K562 (cell line): ENCODE data around the gene CD84. TPM values are rescaled to one million over a fixed set of nuclear protein-coding genes. Genes with fewer than 3 reads are reported as not detected.

Experiments used
- ATF1 ChIP-seq, 2 experiments: fragments of 450-650 bp in 1 of 2; IDR thresholded peaks; 2 replicates each; pipeline ENCODE4 v1.6.1; 2016; ENCODE audit warnings: missing compliant biosample characterization in 1 of 2, missing genetic modification characterization in 1 of 2
- SIX5 ChIP-seq, 2 experiments: IDR thresholded peaks; 2 replicates each; pipeline ENCODE4 v1.6.1; 2011; ENCODE audit warnings: low read length in 2 of 2, borderline replicate concordance in 1 of 2, low read depth in 1 of 2, mild to moderate bottlenecking in 1 of 2, moderate library complexity in 1 of 2; ENCODE audit not compliant: insufficient read depth in 1 of 2
- SPI1 ChIP-seq: IDR thresholded peaks from 2 replicates; pipeline ENCODE4 v1.6.1; 2011; ENCODE audit warnings: low read depth, low read length, control low read depth, borderline replicate concordance
- ZBTB40 ChIP-seq, 2 experiments: fragments of 450-650 bp in 1 of 2; sonication (generic) in 1 of 2; formaldehyde crosslinking in 1 of 2; IDR thresholded peaks; 2 replicates each; pipeline versions ENCODE4 v1.7.1 to v1.9.0; 2016 to 2022; ENCODE audit warnings: inconsistent platforms in 1 of 2, mild to moderate bottlenecking in 1 of 2, missing genetic modification reagents in 1 of 2
- ZFX ChIP-seq: sonication (generic); formaldehyde crosslinking; IDR thresholded peaks from 2 replicates; pipeline ENCODE4 v1.8.0; 2022; ENCODE audit warnings: mild to moderate bottlenecking, missing genetic modification reagents, moderate library complexity
- ZKSCAN1 ChIP-seq: fragments of 150-350 bp; IDR thresholded peaks from 2 replicates; pipeline ENCODE4 v1.6.1; 2016; ENCODE audit warnings: low read depth, low read length
- ZNF639 ChIP-seq, 2 experiments: fragments of 200-800 bp in 1 of 2; sonication (Bioruptor generic) in 1 of 2; sonication (generic) in 1 of 2; formaldehyde crosslinking in 1 of 2; IDR thresholded peaks in 1 of 2; conservative IDR thresholded peaks in 1 of 2; 2 replicates each; pipeline versions ENCODE4 v1.5.0 to v1.6.1; 2016 to 2020; ENCODE audit warnings: missing compliant biosample characterization in 1 of 2, missing genetic modification characterization in 1 of 2, missing genetic modification reagents in 1 of 2
- polyA plus RNA-seq, 8 experiments: library from polyadenylated mRNA; depleted of rRNA in 4 of 8; stranded (reverse) in 5 of 8; unstranded in 3 of 8; fragments of >200 nt; fragmentation: Nextera tagmentation in 2 of 8; fragmentation: Illumina TruSeq in 1 of 8; extraction: Ambion mirVana in 2 of 8; extraction: Trizol in 1 of 8; gene quantifications; 2 replicates each; pipeline versions ENCODE4 v1.2.1 to v1.2.3, GENCODE V29; 2011 to 2014; ENCODE audit warnings: inconsistent platforms in 1 of 8, missing spikeins in 1 of 8
- total RNA-seq, 7 experiments: library from RNA; depleted of rRNA in 6 of 7; stranded (reverse); fragments of >200 nt in 6 of 7; fragmentation: Illumina TruSeq in 2 of 7; extraction: Trizol in 2 of 7; gene quantifications; 2 replicates each; pipeline versions ENCODE4 v1.2.1 to v1.2.3, GENCODE V29; 2011 to 2021; ENCODE audit warnings: low replicate concordance in 1 of 7
- TF ChIP-seq, protein P1 (sequence below): fragments of 250-450 bp; sonication (Bioruptor Pico); IDR thresholded peaks from 2 replicates; pipeline ENCODE4 v1.8.0; 2021; ENCODE audit warnings: moderate library complexity, mild to moderate bottlenecking, inconsistent platforms
- TF ChIP-seq, protein P2 (sequence below): sonication (generic); IDR thresholded peaks from 2 replicates; pipeline ENCODE4 v1.6.1; 2016

Gene CD84
- total and polyA plus RNA-seq, 9 of the 15 experiments (the other 6 are each of a cell fraction or from before 2014, with no cell fraction given): 0.82 to 6.8 (median 2.0) TPM

DNA sequence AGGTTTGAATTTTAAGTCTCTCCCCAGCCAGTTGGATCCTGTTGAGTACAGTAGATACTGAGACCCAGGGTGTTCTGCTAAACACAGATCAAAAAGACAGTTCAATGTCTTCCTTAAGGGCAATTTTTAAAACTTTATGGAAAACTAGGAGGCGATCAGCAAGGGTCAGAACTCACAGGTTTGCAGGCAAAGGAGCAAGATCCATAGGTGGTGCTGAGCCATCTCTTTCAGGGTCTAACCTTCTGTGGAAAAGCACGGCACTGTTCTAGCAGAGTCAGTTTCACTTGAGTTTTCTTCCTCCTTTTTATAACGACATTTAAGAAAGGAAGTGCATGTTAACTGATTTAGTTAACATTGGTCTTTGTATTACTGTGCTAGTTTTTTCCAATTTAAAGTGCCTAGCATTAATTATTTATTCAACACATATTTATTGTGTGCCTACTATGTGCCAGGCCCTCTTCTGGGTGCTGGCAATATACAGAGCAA is at the start of gene CD84 (continued):
- TF ChIP-seq ZBTB40 (IDR thresholded peaks at IDR 0.05): peak; percentile 74
- no peak for TF ChIP-seq ZBTB40 (CRISPR knock-in tag; IDR thresholded peaks at IDR 0.05)
- peak; percentile 40; the same call in 1 of the 2 replicates for TF ChIP-seq SPI1
- no peak for TF ChIP-seq ZFX (CRISPR knock-in tag)
- TF ChIP-seq ZNF639 (CRISPR knock-in tag; conservative IDR thresholded peaks at IDR 0.05 in 1 of 2, IDR thresholded peaks at IDR 0.05 in 1 of 2): peak in 1 of 2 experiments; percentile 80; a peak in 2 of 4 replicates
- TF ChIP-seq, protein P1, sequence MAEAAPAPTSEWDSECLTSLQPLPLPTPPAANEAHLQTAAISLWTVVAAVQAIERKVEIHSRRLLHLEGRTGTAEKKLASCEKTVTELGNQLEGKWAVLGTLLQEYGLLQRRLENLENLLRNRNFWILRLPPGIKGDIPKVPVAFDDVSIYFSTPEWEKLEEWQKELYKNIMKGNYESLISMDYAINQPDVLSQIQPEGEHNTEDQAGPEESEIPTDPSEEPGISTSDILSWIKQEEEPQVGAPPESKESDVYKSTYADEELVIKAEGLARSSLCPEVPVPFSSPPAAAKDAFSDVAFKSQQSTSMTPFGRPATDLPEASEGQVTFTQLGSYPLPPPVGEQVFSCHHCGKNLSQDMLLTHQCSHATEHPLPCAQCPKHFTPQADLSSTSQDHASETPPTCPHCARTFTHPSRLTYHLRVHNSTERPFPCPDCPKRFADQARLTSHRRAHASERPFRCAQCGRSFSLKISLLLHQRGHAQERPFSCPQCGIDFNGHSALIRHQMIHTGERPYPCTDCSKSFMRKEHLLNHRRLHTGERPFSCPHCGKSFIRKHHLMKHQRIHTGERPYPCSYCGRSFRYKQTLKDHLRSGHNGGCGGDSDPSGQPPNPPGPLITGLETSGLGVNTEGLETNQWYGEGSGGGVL: no peak
- TF ChIP-seq, protein P2, sequence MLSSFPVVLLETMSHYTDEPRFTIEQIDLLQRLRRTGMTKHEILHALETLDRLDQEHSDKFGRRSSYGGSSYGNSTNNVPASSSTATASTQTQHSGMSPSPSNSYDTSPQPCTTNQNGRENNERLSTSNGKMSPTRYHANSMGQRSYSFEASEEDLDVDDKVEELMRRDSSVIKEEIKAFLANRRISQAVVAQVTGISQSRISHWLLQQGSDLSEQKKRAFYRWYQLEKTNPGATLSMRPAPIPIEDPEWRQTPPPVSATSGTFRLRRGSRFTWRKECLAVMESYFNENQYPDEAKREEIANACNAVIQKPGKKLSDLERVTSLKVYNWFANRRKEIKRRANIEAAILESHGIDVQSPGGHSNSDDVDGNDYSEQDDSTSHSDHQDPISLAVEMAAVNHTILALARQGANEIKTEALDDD: peak; percentile 30; the same call in 1 of the 2 replicates
- no peak for TF ChIP-seq ATF1 (CRISPR knock-in tag; IDR thresholded peaks at IDR 0.05)
- peak; percentile 15 for TF ChIP-seq ATF1 (tag; IDR thresholded peaks at IDR 0.05)
- no peak for TF ChIP-seq SIX5 (IDR thresholded peaks at IDR 0.05; ENCODE audit: borderline replicate concordance in 1 of 2, insufficient read depth in 1 of 2, low read depth in 1 of 2, low read length in 2 of 2)
- peak; percentile 96 for TF ChIP-seq ZKSCAN1
